ENCODE measurements around the gene ZCCHC3.

The ZCCHC3 gene

DNA sequence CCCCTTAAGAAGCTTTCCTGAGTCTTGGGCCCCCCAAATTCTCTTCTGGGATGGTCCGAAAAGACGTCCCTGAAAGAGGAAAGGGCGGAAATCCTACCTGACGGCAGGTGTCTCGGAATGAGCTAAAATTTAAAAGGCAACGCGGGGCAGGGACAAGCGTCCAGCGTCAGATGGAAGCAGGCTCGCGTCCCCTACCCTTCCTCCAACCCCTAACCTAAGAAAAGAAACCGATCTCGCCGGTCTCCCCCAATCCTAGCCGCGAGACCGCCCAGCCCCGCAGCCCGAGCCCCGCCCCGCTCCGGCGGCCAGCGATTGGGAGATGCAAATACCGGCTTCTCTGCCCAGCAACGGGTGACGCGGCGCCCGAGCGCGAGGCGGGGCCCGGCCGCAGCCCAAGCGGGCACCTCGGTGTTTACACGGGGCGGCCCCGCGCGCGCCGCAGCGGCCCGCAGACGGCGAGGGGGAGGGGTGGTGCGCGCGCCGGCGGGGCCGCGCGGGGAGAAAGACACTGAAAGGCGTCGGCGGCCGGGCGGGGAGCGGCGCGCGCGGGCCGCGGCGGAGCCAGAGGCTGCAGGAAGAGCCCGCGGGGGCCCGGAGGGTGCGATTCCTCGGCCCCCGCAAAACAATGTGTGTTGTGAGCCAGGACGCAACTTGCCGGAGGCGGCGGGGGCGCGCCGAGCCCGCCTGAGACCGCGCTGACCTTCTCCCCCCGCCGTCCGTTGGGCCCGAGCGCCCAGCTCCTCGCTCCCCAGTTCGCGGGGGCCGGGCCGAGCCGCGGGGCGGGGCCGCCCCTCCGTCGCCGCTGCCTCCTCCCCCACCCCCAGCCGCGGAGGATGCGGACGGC is 27.9 kb downstream of the ZCCHC3 start, which contains the start of gene SOX12:
TSS of gene SOX12 (plus strand) at position 508 of the 844 bp plus-strand sequence. CDS start 373 bp downstream, outside the sequence.
- H3K4me3 ChIP-seq (replicated peaks in 1 of 2; ENCODE audit: low read depth in 2 of 2, low read length in 2 of 2) = peak within 1 kb of the TSS; percentile 72 to 91
- TF ChIP-seq, protein P1, sequence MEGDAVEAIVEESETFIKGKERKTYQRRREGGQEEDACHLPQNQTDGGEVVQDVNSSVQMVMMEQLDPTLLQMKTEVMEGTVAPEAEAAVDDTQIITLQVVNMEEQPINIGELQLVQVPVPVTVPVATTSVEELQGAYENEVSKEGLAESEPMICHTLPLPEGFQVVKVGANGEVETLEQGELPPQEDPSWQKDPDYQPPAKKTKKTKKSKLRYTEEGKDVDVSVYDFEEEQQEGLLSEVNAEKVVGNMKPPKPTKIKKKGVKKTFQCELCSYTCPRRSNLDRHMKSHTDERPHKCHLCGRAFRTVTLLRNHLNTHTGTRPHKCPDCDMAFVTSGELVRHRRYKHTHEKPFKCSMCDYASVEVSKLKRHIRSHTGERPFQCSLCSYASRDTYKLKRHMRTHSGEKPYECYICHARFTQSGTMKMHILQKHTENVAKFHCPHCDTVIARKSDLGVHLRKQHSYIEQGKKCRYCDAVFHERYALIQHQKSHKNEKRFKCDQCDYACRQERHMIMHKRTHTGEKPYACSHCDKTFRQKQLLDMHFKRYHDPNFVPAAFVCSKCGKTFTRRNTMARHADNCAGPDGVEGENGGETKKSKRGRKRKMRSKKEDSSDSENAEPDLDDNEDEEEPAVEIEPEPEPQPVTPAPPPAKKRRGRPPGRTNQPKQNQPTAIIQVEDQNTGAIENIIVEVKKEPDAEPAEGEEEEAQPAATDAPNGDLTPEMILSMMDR (IDR thresholded peaks at IDR 0.05; ENCODE audit: low read depth, low read length) = no peak
- peak; percentile 87 to 95 for DNase-seq (ENCODE audit: low read depth in 2 of 2)

- TF ChIP-seq, protein P1 (IDR thresholded peaks at IDR 0.05; ENCODE audit: low read depth, low read length) = no peak
- DNase-seq (ENCODE audit: low read depth in 2 of 2) = peak; percentile 58 to 72
- peak overlapping the region; percentile 72 to 91 for H3K4me3 ChIP-seq (replicated peaks in 1 of 2; ENCODE audit: low read depth in 2 of 2, low read length in 2 of 2)
Observed at GRCh38 chr20:325889-326644, 28.7 kb downstream of the ZCCHC3 start.

GRCh38 chr20:326645-327185 is 29.3 kb downstream of the ZCCHC3 start:
- TF ChIP-seq, protein P1 (IDR thresholded peaks at IDR 0.05; ENCODE audit: low read depth, low read length) = no peak
- peak; percentile 14 to 24 for DNase-seq (ENCODE audit: low read depth in 2 of 2)
- H3K4me3 ChIP-seq (replicated peaks in 1 of 2; ENCODE audit: low read depth in 2 of 2, low read length in 2 of 2) = peak overlapping the region; percentile 72 to 91

- peak overlapping the region; percentile 72 to 91 for H3K4me3 ChIP-seq (replicated peaks in 1 of 2; ENCODE audit: low read depth in 2 of 2, low read length in 2 of 2)
- TF ChIP-seq, protein P1 (IDR thresholded peaks at IDR 0.05; ENCODE audit: low read depth, low read length) = no peak
- peak; percentile 78 to 96 for DNase-seq (ENCODE audit: low read depth in 2 of 2)
Observed at GRCh38 chr20:327186-328026, 30.0 kb downstream of the ZCCHC3 start.

GRCh38 chr20:328027-328974 is 30.9 kb downstream of the ZCCHC3 start:
- TF ChIP-seq, protein P1 (IDR thresholded peaks at IDR 0.05; ENCODE audit: low read depth, low read length) = no peak
- H3K4me3 ChIP-seq (replicated peaks in 1 of 2; ENCODE audit: low read depth in 2 of 2, low read length in 2 of 2) = peak overlapping the region; percentile 72 to 91
- DNase-seq (ENCODE audit: low read depth in 2 of 2) = peak; percentile 4 to 21

Data from cardiac fibroblast (primary cell).